Endothelial cell of coronary artery (primary cell): ENCODE data around the gene SMIM21. TPM values are rescaled to one million over a fixed set of nuclear protein-coding genes. Genes with fewer than 3 reads are reported as not detected.

ENCODE experiments used
- total RNA-seq: library from RNA; depleted of rRNA; stranded (reverse); fragments of >200 nt; gene quantifications from 2 replicates; pipeline ENCODE4 v1.2.3, GENCODE V29; 2014

Gene SMIM21
- not detected in 2 replicates for total RNA-seq

DNA sequence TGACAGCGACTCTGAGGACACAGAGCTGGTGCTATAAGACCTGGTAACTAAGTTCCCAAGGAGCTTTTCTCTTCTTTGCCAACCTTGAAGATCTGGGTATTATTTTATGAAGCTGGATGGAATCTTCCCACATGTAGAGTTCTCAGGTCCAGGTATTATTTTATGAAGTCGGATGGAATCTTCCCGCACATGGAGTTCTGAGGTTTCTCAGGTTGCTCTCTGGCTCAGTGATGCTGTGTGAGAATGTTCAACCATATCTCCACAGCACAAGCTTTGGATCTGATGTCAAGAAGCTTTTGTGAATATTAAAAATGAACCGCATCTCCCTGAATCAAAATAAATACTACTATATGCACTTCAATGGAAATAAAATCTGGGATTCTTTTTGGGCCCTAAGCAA is at the start of gene SMIM21:
Gene SMIM21 (minus strand): TSS at position 101 of the 400 bp plus-strand sequence. CDS start 140 bp downstream, outside the sequence.

Other genes starting within 250 kb of the SMIM21 start
- gene PTGR3, start 218.6 kb downstream of the SMIM21 start, total RNA-seq: 10.1 TPM in 2 replicates
- gene TSHZ1, start 216.9 kb downstream of the SMIM21 start, total RNA-seq: 2.9 and 4.5 TPM in 2 replicates